AG04449 (cell line): ENCODE measurements around the gene CMC1.

Experiments used
- CTCF ChIA-PET: fragments of 350-600 bp; formaldehyde crosslinking; extraction: SDS; loops from one replicate; lab custom pipeline; 2021; ENCODE audit warnings: antibody characterized with exemption; lab: Yijun Ruan, JAX
- POLR2A ChIA-PET: fragments of 400-600, 350-600 bp; formaldehyde crosslinking; extraction: SDS; loops from one replicate; lab custom pipeline; 2020; ENCODE audit warnings: antibody characterized with exemption, inconsistent platforms; lab: Yijun Ruan, JAX
- DNase-seq: peaks from one replicate; pipeline ENCODE4 v3.0.0-alpha.2; 2010; ENCODE audit warnings: low read depth, low spot score
- H3K4me3 ChIP-seq: 2 replicates; pipeline ENCODE4 v1.5.1; 2011; ENCODE audit warnings: low read depth, mild to moderate bottlenecking, control low read depth, low read length
- TF ChIP-seq, protein P1 (sequence below): IDR thresholded peaks from one replicate; pipeline ENCODE4 v1.5.1; 2011; ENCODE audit warnings: mild to moderate bottlenecking, moderate library complexity, low read length, control low read depth, inconsistent platforms; ENCODE audit not compliant: insufficient read depth; ENCODE audit errors: missing control alignments

Gene CMC1

GRCh38 chr3:28242519-28242918 lies 1.1 kb downstream of the CMC1 start:
- ChIA-PET CTCF (interaction anchor here (2.3 kb wide), 1 partner anchor 86 kb away, joined by 8 read pairs; no protein-coding TSS in a partner anchor), POLR2A (no interaction called here)
- DNase-seq: no peak
- TF ChIP-seq, protein P1, sequence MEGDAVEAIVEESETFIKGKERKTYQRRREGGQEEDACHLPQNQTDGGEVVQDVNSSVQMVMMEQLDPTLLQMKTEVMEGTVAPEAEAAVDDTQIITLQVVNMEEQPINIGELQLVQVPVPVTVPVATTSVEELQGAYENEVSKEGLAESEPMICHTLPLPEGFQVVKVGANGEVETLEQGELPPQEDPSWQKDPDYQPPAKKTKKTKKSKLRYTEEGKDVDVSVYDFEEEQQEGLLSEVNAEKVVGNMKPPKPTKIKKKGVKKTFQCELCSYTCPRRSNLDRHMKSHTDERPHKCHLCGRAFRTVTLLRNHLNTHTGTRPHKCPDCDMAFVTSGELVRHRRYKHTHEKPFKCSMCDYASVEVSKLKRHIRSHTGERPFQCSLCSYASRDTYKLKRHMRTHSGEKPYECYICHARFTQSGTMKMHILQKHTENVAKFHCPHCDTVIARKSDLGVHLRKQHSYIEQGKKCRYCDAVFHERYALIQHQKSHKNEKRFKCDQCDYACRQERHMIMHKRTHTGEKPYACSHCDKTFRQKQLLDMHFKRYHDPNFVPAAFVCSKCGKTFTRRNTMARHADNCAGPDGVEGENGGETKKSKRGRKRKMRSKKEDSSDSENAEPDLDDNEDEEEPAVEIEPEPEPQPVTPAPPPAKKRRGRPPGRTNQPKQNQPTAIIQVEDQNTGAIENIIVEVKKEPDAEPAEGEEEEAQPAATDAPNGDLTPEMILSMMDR: no peak
- H3K4me3 ChIP-seq: peak overlapping the region; percentile 88

GRCh38 chr3:28243424-28244106 lies 2.1 kb downstream of the CMC1 start:
- POLR2A ChIA-PET: no interaction called here
- CTCF ChIA-PET: no interaction called here
- H3K4me3 ChIP-seq: no peak overlapping the region
- no peak for DNase-seq
- TF ChIP-seq, protein P1: no peak

DNA sequence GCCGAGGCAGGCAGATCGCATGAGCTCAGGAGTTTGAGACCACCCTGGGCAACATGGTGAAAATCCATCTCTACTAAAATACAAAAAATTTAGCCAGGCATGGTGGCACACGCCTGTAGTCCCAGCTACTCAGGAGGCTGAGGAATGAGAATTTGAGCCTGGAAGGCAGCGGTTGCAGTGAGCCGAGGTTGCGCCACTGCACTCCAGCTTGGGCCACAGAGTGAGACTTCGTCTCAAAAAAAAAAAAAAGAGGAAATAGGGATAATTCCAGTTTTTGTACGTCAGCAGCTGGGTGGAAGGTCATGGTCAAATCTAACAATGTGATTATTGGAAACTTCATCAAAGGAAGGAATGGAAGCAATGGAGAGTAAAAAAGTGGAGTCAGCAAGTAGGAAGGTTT lies 3.1 kb downstream of the CMC1 start:
- ChIA-PET CTCF (no interaction called here), POLR2A (no interaction called here)
- H3K4me3 ChIP-seq: no peak overlapping the region
- DNase-seq: no peak
- TF ChIP-seq, protein P1: no peak

GRCh38 chr3:28247286-28247685 lies 5.9 kb downstream of the CMC1 start:
- CTCF ChIA-PET: no interaction called here
- TF ChIP-seq, protein P1: no peak
- POLR2A ChIA-PET: no interaction called here

DNA sequence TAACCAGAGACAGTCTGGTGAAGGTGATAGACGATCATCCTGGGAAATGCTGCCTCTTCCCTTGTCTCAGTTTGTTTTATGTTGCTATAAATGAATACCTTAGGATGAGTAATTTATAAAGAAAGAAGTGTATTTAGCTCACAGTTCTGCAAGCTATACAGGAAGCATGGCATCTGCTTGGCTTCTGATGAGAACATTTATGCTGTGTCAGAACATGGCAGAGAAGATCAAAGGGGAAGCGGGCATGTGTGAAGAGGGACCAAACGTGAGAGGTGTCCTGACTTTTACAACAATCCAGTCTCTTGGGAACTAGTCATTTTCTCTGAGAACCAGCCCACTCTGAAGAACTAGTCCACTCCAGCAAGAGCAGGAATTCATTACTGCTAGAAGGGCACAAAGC lies 9.6 kb downstream of the CMC1 start:
- ChIA-PET POLR2A (no interaction called here), CTCF (no interaction called here)
- TF ChIP-seq, protein P1: no peak
- no peak for DNase-seq
- no peak overlapping the region for H3K4me3 ChIP-seq

More at GRCh38 chr3:28247286-28247685, 5.9 kb downstream of the CMC1 start:
- H3K4me3 ChIP-seq: no peak overlapping the region
- DNase-seq: no peak

- TF ChIP-seq, protein P1: no peak
- CTCF ChIA-PET: no interaction called here
Measured at GRCh38 chr3:28252001-28252431, 10.6 kb downstream of the CMC1 start.

More at GRCh38 chr3:28252001-28252431, 10.6 kb downstream of the CMC1 start:
- no peak for DNase-seq
- no peak overlapping the region for H3K4me3 ChIP-seq
- POLR2A ChIA-PET: no interaction called here
